Fibroblast of pulmonary artery (primary cell): ENCODE measurements around the gene DCAF17.

Experiments
- DNase-seq: peaks from one replicate; pipeline ENCODE4 v3.0.0-alpha.2; 2010; ENCODE audit warnings: low read depth
- H3K4me3 ChIP-seq: replicated peaks from 2 replicates; pipeline ENCODE4 v1.5.1; 2011; ENCODE audit warnings: low read depth, mild to moderate bottlenecking, control low read depth, low read length, moderate library complexity
- TF ChIP-seq, protein P1 (sequence below): IDR thresholded peaks from 2 replicates; pipeline ENCODE4 v1.5.1; 2011; ENCODE audit warnings: mild to moderate bottlenecking, control low read depth, low read length, inconsistent platforms; ENCODE audit errors: missing control alignments

Gene DCAF17

DNA sequence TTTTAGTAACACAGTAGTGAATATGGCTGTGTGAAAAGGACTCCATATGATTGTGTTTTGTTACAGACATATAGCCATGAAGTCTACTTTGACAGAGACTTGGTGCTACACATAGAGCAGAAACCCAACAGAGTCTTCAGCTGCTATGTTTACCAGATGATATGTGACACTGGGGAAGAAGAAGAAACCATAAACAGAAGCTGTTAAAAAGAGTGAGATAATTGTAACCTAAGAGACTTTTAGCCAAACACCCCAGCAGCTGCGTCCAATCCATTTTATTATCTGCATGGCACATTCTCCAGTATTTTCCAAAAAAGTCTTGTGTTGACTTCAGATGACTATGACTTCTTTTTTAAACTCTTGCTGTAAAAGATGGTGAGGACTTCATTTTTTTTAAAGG is 46.9 kb downstream of the DCAF17 start:
- no peak overlapping the region for H3K4me3 ChIP-seq
- TF ChIP-seq, protein P1, sequence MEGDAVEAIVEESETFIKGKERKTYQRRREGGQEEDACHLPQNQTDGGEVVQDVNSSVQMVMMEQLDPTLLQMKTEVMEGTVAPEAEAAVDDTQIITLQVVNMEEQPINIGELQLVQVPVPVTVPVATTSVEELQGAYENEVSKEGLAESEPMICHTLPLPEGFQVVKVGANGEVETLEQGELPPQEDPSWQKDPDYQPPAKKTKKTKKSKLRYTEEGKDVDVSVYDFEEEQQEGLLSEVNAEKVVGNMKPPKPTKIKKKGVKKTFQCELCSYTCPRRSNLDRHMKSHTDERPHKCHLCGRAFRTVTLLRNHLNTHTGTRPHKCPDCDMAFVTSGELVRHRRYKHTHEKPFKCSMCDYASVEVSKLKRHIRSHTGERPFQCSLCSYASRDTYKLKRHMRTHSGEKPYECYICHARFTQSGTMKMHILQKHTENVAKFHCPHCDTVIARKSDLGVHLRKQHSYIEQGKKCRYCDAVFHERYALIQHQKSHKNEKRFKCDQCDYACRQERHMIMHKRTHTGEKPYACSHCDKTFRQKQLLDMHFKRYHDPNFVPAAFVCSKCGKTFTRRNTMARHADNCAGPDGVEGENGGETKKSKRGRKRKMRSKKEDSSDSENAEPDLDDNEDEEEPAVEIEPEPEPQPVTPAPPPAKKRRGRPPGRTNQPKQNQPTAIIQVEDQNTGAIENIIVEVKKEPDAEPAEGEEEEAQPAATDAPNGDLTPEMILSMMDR: no peak
- no peak for DNase-seq

DNA sequence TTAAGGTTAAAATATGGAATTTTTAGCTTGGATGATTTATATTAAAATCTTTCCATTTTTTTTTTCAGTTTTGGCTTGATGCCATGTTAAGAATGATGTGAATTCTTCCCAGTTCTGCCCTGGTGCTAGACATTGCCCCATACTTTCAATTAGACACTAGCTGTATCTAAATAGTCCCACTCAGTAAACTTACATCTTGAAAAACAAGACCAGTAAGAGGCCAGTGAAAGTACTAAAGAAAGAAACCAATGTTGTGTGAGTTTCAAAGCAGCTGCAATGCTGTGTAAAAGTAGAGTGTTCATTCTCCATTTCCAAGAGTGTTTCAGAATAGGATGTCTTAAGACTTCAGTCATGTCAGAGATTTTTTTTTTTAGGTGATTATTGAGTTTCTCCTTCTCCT is 48.3 kb downstream of the DCAF17 start:
- TF ChIP-seq, protein P1: no peak
- H3K4me3 ChIP-seq: no peak overlapping the region
- DNase-seq: no peak

DNA sequence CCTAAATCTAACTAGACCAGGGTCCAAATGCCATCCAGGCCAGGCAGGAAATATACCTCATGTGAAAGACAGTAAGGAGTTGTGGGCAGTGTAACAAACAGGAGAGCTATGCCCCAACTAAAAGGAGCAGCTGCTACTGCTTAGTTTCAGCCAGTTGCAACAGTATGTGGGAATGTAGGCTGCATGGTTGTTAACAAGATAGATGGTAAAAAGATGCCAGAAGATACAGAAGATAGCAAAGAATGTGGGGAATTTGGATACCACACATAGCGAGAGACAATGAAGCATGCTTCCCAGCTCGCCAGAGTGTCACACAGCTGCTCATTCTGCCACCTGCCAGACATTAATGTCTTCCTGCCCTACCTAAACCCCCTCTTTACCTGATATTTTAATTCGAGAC is 48.9 kb downstream of the DCAF17 start:
- no peak overlapping the region for H3K4me3 ChIP-seq
- DNase-seq: no peak
- TF ChIP-seq, protein P1: no peak

DNA sequence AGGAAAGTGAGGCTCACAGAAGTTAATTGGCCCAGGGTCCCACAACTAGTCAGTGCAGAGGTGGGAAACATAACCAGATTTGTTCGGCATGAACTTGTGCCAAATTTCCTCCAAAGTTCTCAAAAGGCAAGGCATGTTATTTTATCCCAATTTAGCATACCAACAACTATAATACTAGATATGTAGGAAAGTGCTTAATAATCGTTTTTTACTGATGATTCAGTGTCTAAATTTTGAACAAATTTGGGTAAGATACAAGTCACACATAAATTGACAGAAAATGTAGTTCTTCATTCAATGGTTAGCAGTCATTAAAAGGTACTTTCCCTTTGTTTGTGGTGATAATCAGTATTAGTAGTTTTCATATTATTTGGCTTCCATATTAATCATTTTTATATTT is 49.8 kb downstream of the DCAF17 start:
- no peak for DNase-seq
- TF ChIP-seq, protein P1: no peak
- H3K4me3 ChIP-seq: no peak overlapping the region

DNA sequence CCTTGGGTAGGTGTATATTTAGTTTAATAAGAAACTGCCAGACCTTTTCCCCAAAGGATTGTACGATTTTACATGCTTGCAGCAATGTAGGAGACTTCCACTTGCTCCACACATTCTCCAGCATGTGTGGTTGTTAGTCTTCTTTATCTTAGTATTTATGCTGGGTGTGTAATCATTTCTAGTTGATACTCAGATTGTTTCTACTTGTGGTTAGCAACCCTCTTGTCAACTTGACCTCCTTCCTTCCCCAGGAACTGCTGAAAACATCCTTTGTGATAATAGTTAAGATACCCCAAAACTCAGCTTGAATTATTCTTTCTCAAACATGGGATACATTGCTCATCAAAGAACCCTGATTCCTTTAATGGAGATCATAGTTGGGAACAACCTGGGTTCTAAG is 51.1 kb downstream of the DCAF17 start:
- H3K4me3 ChIP-seq: no peak overlapping the region
- no peak for DNase-seq
- TF ChIP-seq, protein P1: no peak

DNA sequence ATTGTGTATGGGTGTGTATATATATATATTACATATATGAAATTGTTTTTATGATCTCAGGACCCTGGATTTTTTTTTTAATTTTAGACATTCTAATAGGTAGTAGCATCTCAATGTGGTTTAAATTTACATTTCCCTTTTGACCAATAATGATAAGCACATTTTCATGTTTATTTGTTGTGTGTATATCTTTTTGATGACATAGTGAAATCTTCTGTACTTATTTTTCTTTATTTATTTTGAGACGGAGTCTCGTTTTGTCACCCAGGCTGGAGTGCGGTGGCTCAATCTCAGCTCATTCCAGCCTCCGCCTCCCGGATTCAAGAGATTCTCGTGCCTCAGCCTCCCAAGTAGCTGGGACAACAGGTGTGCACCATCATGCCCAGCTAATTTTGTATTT is 53.2 kb downstream of the DCAF17 start:
- TF ChIP-seq, protein P1: no peak
- DNase-seq: no peak

DNA sequence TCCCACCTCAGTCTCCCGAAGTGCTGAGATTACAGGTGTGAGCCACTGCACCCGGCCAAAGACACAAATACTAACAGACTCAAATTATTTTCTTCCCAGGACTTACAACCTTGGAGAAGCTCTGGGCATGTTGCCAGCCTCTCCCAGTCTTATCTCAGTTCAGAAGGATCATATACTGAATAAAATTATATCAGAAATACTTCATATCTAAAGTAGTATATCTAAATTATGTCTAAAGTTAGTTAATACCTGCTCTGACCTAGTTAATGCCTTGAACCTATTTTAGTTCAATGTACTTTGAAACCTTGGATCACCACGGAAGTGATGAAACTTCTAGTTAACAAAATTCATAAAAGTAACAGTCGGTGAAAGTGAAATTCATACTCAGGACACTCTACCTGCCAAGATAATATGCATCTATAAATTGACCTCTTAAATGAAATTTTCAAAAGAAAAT is 53.8 kb downstream of the DCAF17 start:
- H3K4me3 ChIP-seq: no peak overlapping the region
- peak; percentile 9 for DNase-seq
- TF ChIP-seq, protein P1: no peak

More for the DNA sequence above, 53.2 kb downstream of the DCAF17 start:
- no peak overlapping the region for H3K4me3 ChIP-seq
